ENCODE data around the gene NHLRC2. TPM values are rescaled to one million over a fixed set of nuclear protein-coding genes. Genes with fewer than 3 reads are reported as not detected.

The NHLRC2 gene
- total and polyA plus RNA-seq, 2 donors from 2014 or later = 4.5 to 40.8 TPM

DNA sequence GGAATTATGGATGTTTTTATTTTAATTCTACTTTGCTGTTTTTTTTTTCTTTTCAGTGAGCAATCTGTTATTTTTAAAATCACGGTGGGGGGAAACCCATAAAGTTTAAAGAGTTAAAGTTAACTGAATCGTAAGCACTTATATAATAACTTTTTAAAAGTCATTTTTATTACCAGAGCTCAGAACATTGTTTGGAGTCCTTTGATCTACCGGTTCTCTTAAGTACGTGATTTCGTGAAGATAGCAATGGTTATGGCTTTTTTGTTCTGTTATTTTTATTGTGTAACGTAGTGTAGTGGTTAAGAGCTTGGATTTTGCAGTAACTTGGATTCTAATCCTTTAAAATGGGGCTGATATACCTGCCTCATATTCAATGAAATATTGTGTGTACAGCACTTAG, 57.4 kb downstream of the NHLRC2 start:
- TF ChIP-seq, protein P1, sequence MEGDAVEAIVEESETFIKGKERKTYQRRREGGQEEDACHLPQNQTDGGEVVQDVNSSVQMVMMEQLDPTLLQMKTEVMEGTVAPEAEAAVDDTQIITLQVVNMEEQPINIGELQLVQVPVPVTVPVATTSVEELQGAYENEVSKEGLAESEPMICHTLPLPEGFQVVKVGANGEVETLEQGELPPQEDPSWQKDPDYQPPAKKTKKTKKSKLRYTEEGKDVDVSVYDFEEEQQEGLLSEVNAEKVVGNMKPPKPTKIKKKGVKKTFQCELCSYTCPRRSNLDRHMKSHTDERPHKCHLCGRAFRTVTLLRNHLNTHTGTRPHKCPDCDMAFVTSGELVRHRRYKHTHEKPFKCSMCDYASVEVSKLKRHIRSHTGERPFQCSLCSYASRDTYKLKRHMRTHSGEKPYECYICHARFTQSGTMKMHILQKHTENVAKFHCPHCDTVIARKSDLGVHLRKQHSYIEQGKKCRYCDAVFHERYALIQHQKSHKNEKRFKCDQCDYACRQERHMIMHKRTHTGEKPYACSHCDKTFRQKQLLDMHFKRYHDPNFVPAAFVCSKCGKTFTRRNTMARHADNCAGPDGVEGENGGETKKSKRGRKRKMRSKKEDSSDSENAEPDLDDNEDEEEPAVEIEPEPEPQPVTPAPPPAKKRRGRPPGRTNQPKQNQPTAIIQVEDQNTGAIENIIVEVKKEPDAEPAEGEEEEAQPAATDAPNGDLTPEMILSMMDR (IDR thresholded peaks at IDR 0.05; ENCODE audit: borderline replicate concordance, extremely low read depth, insufficient read depth) = no peak
- intact Hi-C loops (cut with DNase I) = no loop called here
- H3K36me3 ChIP-seq (ENCODE audit: control insufficient read depth in 2 of 3, insufficient read depth in 3 of 3, low read length in 3 of 3) = peaks cover 2 to 7% (median 5%) of the 10 kb centered on the region in 3 donors
- no peaks in the 10 kb centered on the region for H3K9me3 ChIP-seq (ENCODE audit: control insufficient read depth in 2 of 3, insufficient read depth in 1 of 3, low read length in 3 of 3)
- FAIRE-seq (no peak), DNase-seq (no peak)
- no peak overlapping the region for H3K9ac ChIP-seq (ENCODE audit: low read length in 3 of 3)
- H3K4me1 ChIP-seq (ENCODE audit: control insufficient read depth in 2 of 3, insufficient read depth in 2 of 3, low read depth in 1 of 3, low read length in 3 of 3) = no peaks in the 10 kb centered on the region
- no peaks in the 10 kb centered on the region for H3K27me3 ChIP-seq (ENCODE audit: control insufficient read depth, insufficient read depth, low read length)
- no peak overlapping the region for H3K4me3 ChIP-seq (ENCODE audit: low read length in 3 of 3)
- H3K27ac ChIP-seq (ENCODE audit: low read depth in 2 of 2, low read length in 2 of 2) = no peak overlapping the region

DNA sequence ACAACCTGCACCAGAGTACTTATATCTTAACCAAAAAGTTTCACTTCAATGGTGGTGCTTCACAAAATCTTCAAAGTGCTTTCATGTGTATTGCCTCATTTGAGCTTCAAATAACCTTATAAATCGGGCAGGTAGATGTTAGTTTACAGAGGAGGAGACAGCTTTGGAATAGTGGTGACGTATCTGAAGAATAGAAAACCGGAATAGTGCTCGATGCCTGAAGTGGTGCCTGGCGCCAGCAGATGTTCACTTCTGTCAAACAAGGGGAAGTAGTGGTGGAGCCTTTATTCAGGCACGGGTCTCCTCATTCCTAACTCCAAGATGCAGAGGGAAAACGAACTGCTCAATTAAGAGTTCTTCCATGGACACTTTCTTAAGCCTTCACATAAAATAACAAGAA, 58.1 kb downstream of the NHLRC2 start:
- TF ChIP-seq, protein P1 (IDR thresholded peaks at IDR 0.05; ENCODE audit: borderline replicate concordance, extremely low read depth, insufficient read depth) = no peak
- no peak overlapping the region for H3K9ac ChIP-seq (ENCODE audit: low read length in 3 of 3)
- no peak for FAIRE-seq
- peaks cover 2 to 7% (median 5%) of the 10 kb centered on the region in 3 donors for H3K36me3 ChIP-seq (ENCODE audit: control insufficient read depth in 2 of 3, insufficient read depth in 3 of 3, low read length in 3 of 3)
- DNase-seq = no peak
- H3K27me3 ChIP-seq (ENCODE audit: control insufficient read depth, insufficient read depth, low read length) = no peaks in the 10 kb centered on the region
- H3K4me1 ChIP-seq (ENCODE audit: control insufficient read depth in 2 of 3, insufficient read depth in 2 of 3, low read depth in 1 of 3, low read length in 3 of 3) = no peaks in the 10 kb centered on the region
- H3K27ac ChIP-seq (ENCODE audit: low read depth in 2 of 2, low read length in 2 of 2) = no peak overlapping the region
- intact Hi-C loops (cut with DNase I) = no loop called here
- no peak overlapping the region for H3K4me3 ChIP-seq (ENCODE audit: low read length in 3 of 3)
- no peaks in the 10 kb centered on the region for H3K9me3 ChIP-seq (ENCODE audit: control insufficient read depth in 2 of 3, insufficient read depth in 1 of 3, low read length in 3 of 3)

DNA sequence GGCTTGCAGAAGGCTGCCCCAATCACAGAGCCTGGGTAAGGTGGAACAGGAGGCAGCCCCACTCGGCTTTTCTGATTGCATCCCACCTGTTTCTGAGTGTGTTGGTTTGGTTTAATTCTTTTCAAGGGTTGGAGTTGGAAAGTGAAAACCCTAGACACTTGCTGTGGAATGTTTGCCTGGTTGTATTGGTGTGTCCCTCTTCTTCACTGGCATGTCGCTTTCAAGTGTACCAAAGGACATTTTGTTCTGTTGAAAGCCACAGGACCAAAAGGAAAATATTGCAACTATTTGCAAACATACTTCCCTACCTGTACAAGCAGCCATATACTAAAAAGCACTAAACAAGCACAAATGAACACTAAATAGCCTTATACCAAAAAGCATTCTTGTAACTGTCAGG, 60.5 kb downstream of the NHLRC2 start:
- no peaks in the 10 kb centered on the region for H3K4me1 ChIP-seq (ENCODE audit: control insufficient read depth in 2 of 3, insufficient read depth in 2 of 3, low read depth in 1 of 3, low read length in 3 of 3)
- H3K9me3 ChIP-seq (ENCODE audit: control insufficient read depth in 2 of 3, insufficient read depth in 1 of 3, low read length in 3 of 3) = no peaks in the 10 kb centered on the region
- TF ChIP-seq, protein P1 (IDR thresholded peaks at IDR 0.05; ENCODE audit: borderline replicate concordance, extremely low read depth, insufficient read depth) = no peak
- no peak overlapping the region for H3K27ac ChIP-seq (ENCODE audit: low read depth in 2 of 2, low read length in 2 of 2)
- no peaks in the 10 kb centered on the region for H3K27me3 ChIP-seq (ENCODE audit: control insufficient read depth, insufficient read depth, low read length)
- DNase-seq = no peak
- no peak for FAIRE-seq
- intact Hi-C loops (cut with DNase I) = no loop called here
- H3K4me3 ChIP-seq (ENCODE audit: low read length in 3 of 3) = no peak overlapping the region
- no peaks in the 10 kb centered on the region for H3K36me3 ChIP-seq (ENCODE audit: control insufficient read depth in 2 of 3, insufficient read depth in 3 of 3, low read length in 3 of 3)
- no peak overlapping the region for H3K9ac ChIP-seq (ENCODE audit: low read length in 3 of 3)

DNA sequence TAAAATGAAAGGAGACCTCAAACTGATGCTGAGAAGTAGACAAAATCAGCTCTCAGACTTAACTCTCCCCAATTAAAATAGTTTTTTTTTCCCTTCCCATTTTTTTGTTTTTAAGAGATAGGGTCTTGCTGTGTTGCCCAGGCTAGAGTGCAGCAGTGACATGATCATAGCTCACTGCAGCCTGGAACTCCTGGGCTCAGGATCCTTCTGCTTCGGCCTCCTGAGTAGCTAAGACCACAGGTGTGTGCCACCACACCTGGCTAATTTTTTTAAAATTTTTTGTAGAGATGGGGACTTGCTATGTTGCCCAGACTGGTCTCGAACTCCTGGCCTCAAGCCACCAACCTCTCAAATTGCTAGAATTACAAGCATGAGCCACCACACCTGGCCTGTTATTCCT, 61.1 kb downstream of the NHLRC2 start:
- intact Hi-C loops (cut with DNase I) = no loop called here
- DNase-seq = no peak
- H3K36me3 ChIP-seq (ENCODE audit: control insufficient read depth in 2 of 3, insufficient read depth in 3 of 3, low read length in 3 of 3) = no peaks in the 10 kb centered on the region
- TF ChIP-seq, protein P1 (IDR thresholded peaks at IDR 0.05; ENCODE audit: borderline replicate concordance, extremely low read depth, insufficient read depth) = no peak
- no peak overlapping the region for H3K4me3 ChIP-seq (ENCODE audit: low read length in 3 of 3)
- H3K9ac ChIP-seq (ENCODE audit: low read length in 3 of 3) = no peak overlapping the region
- no peaks in the 10 kb centered on the region for H3K27me3 ChIP-seq (ENCODE audit: control insufficient read depth, insufficient read depth, low read length)
- H3K4me1 ChIP-seq (ENCODE audit: control insufficient read depth in 2 of 3, insufficient read depth in 2 of 3, low read depth in 1 of 3, low read length in 3 of 3) = no peaks in the 10 kb centered on the region
- no peak for FAIRE-seq
- H3K27ac ChIP-seq (ENCODE audit: low read depth in 2 of 2, low read length in 2 of 2) = no peak overlapping the region
- H3K9me3 ChIP-seq (ENCODE audit: control insufficient read depth in 2 of 3, insufficient read depth in 1 of 3, low read length in 3 of 3) = no peaks in the 10 kb centered on the region

Data from kidney (tissue), 14 donors.